T47D (cell line): ENCODE data around the gene ACAT1.

Source experiments
- DNase-seq, 2 experiments: peaks; one replicate each; pipeline versions ENCODE4 v3.0.0 to v3.0.0-alpha.2; 2011 to 2012; ENCODE audit warnings: low read depth in 1 of 2, low spot score in 1 of 2
- JUND ChIP-seq: IDR thresholded peaks from 2 replicates; pipeline ENCODE4 v1.6.1; 2012; ENCODE audit warnings: low read depth
- in situ Hi-C: cut with HindIII; loops from 2 replicates; pipeline ENCODE4 v1.10.0; 2016; ENCODE audit warnings: low sequenced_read_pairs, low pct_unique_long_range_greater_than_20kb

The ACAT1 gene

GRCh38 chr11:108167624-108168023 is 46.3 kb downstream of the ACAT1 start:
- TF ChIP-seq JUND: no peak
- in situ Hi-C loops: no loop called here
- no peak for DNase-seq

- DNase-seq: no peak
- in situ Hi-C loops: no loop called here
Observed at GRCh38 chr11:108170184-108170583, 48.8 kb downstream of the ACAT1 start.

GRCh38 chr11:108177570-108177969 is 56.2 kb downstream of the ACAT1 start:
- in situ Hi-C loops: no loop called here
- DNase-seq: no peak
- TF ChIP-seq JUND: no peak

More at GRCh38 chr11:108170184-108170583, 48.8 kb downstream of the ACAT1 start:
- TF ChIP-seq JUND: no peak

GRCh38 chr11:108193725-108194124 is 72.4 kb downstream of the ACAT1 start:
- TF ChIP-seq JUND: no peak
- DNase-seq: no peak
- in situ Hi-C loops: no loop called here

- TF ChIP-seq JUND: no peak
- in situ Hi-C loops: no loop called here
- no peak for DNase-seq
Observed at GRCh38 chr11:108196901-108197300, 75.5 kb downstream of the ACAT1 start.
